ENCODE data around the gene ZNF490. TPM values are rescaled to one million over a fixed set of nuclear protein-coding genes. Genes with fewer than 3 reads are reported as not detected.
"Not testable (repeated sequence)": the region's sequence is repeated elsewhere in the genome, so short reads cannot be mapped to it uniquely, and the experiment has no call there.

Gene ZNF490
- total RNA-seq, 8 experiments from 2014 or later = 6.0 to 11.1 (median 7.3) TPM

- Histone ChIP-seq H3K27ac (no peak overlapping the region), H3K4me1 (replicated peaks in 1 of 2) (peaks cover 0 to 2% of the 10 kb centered on the region in 2 donors), H3K4me3 (no peak overlapping the region)
- 77 to 100% (median 80%) methylated on average over 1 to 8 of the region's 13 CpGs; no CpG with 5 or more reads in 5 of the 10 experiments for whole genome bisulfite sequencing, 10 experiments
- ATAC-seq (replicated peaks in 6 of 8) = no peak
- in situ Hi-C loops (cut with MboI; ENCODE audit: low pct_unique_long_range_greater_than_20kb in 2 of 9, low sequenced_read_pairs in 9 of 9, unreplicated experiment in 9 of 9) = no loop called here
These were observed 30.8 kb upstream of the ZNF490 start for GRCh38 chr19:12641456-12641855.

DNA sequence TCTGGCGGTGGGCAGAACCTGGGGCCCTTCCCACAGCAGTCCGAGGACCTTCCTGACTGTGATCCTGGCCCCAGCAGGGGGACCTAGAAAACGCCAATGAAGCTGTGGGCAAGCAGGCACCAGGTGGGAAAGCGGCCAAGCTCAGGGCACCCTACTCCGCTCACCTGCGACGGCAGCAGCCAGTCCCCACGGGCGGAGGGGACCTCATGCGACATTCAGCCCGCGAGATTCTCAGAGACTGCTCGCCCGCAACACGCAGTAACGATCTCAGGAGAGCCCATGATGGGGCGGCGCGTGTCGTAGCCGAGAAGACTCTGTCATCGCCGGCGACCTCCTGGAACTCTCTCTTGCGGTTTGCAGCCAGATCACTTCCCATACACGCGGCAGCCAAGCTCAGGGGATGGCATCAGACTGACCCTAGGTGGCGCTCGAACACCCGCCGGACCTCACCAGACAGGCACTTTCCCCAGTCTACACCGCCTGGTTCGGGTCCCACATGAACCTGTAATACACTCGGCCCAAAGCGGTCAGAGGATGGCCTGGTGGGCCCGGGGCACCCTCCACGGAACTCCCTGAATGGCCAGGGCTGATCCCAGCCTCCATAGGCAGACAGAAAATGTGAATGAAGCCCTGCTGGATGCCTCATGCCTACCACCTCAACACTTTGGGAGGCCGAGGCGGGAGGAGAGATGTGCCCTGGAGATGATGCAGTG is 29.4 kb upstream of the ZNF490 start:
- H3K4me3 ChIP-seq = no peak overlapping the region
- 7 to 40% (median 20%) methylated on average over 1 to 21 of the region's 39 CpGs; no CpG with 5 or more reads in 3 of the 10 experiments for WGBS, 10 experiments
- ATAC-seq (replicated peaks in 6 of 8) = peak; percentile 85 to 98 (median 90)
- H3K27ac ChIP-seq = peak overlapping the region in 1 of 2 donors; percentile 7
- in situ Hi-C loops (cut with MboI; ENCODE audit: low pct_unique_long_range_greater_than_20kb in 2 of 9, low sequenced_read_pairs in 9 of 9, unreplicated experiment in 9 of 9) = no loop called here
- H3K4me1 ChIP-seq (replicated peaks in 1 of 2) = peaks cover 0 to 2% of the 10 kb centered on the region in 2 donors

DNA sequence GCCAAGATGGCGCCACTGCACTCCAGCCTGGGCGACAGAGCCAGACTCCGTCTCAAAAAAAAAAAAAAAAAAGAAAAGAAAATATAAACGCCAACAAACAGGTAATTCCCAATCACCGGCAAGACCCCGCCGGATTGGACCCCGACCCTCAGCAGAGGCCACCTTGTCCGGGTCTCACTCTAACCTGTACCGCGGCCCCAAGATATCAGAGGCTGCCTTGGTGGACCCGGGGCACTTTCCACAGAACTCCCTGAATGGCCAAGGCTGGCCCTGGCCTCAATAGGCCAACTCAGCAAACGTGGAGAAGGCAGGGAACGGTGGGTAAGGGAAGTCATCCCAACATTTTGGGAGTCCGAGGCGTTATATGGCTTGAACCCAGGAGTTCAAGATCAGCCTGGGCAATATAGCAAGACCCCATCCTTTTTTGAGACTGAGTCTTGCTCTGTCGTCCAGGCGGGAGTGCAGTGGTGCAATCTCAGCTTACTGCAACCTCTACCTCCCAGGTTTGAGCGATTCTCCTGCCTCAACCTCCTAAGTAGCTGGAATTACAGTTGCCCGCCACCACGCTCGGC is 28.1 kb upstream of the ZNF490 start:
- 85 to 100% (median 92%) methylated on average over 4 to 18 of the region's 22 CpGs; no CpG with 5 or more reads in 2 of the 10 experiments for WGBS, 10 experiments
- in situ Hi-C loops (cut with MboI; ENCODE audit: low pct_unique_long_range_greater_than_20kb in 2 of 9, low sequenced_read_pairs in 9 of 9, unreplicated experiment in 9 of 9) = no loop called here
- no peak overlapping the region for H3K27ac ChIP-seq
- H3K4me3 ChIP-seq = no peak overlapping the region
- peaks cover 0 to 2% of the 10 kb centered on the region in 2 donors for H3K4me1 ChIP-seq (replicated peaks in 1 of 2)
- ATAC-seq (replicated peaks in 6 of 8) = no peak

DNA sequence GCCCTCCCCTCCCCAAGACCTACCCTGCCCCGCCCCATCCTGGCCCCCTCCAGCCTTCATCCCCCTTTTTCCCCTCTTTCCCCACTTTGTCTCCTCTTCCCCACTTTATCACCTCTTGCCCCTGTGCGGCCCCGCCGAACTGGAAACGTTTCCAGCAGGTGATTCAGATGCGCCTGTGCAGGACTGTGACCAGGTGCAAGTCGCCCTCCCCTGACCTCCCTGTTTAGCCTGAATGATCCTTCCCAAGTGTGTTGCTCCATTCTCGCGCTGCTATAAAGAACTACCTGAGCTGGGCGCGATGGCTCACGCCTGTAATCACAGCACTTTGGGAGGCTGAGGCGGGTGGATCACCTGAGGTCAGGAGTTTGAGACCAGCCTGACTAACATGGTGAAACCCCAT is 26.0 kb upstream of the ZNF490 start:
- Histone ChIP-seq H3K4me1 (replicated peaks in 1 of 2) (peaks cover 0 to 2% of the 10 kb centered on the region in 2 donors), H3K27ac (no peak overlapping the region), H3K4me3 (no peak overlapping the region)
- in situ Hi-C loops (cut with MboI; ENCODE audit: low pct_unique_long_range_greater_than_20kb in 2 of 9, low sequenced_read_pairs in 9 of 9, unreplicated experiment in 9 of 9) = no loop called here
- WGBS, 10 experiments = 80 to 84% methylated on average over 1 to 5 of the region's 13 CpGs; no CpG with 5 or more reads in 8 of the 10 experiments
- no peak for ATAC-seq (replicated peaks in 6 of 8)

GRCh38 chr19:12629215-12629614 is 18.6 kb upstream of the ZNF490 start:
- Histone ChIP-seq H3K4me3 (no peak overlapping the region), H3K4me1 (replicated peaks in 1 of 2) (no peaks in the 10 kb centered on the region), H3K27ac (no peak overlapping the region)
- no peak for ATAC-seq (replicated peaks in 6 of 8)
- in situ Hi-C loops (cut with MboI; ENCODE audit: low pct_unique_long_range_greater_than_20kb in 2 of 9, low sequenced_read_pairs in 9 of 9, unreplicated experiment in 9 of 9) = no loop called here
- 90 to 100% (median 100%) methylated on average over 1 to 7 of the region's 7 CpGs for WGBS, 10 experiments

GRCh38 chr19:12628040-12629022 is 17.7 kb upstream of the ZNF490 start:
- no peak overlapping the region for H3K27ac ChIP-seq
- 94 to 99% (median 97%) methylated on average over 5 to 17 of the region's 17 CpGs for WGBS, 10 experiments
- ATAC-seq (replicated peaks in 6 of 8) = no peak
- in situ Hi-C loops (cut with MboI; ENCODE audit: low pct_unique_long_range_greater_than_20kb in 2 of 9, low sequenced_read_pairs in 9 of 9, unreplicated experiment in 9 of 9) = no loop called here
- H3K4me3 ChIP-seq = no peak overlapping the region
- H3K4me1 ChIP-seq (replicated peaks in 1 of 2) = no peaks in the 10 kb centered on the region

DNA sequence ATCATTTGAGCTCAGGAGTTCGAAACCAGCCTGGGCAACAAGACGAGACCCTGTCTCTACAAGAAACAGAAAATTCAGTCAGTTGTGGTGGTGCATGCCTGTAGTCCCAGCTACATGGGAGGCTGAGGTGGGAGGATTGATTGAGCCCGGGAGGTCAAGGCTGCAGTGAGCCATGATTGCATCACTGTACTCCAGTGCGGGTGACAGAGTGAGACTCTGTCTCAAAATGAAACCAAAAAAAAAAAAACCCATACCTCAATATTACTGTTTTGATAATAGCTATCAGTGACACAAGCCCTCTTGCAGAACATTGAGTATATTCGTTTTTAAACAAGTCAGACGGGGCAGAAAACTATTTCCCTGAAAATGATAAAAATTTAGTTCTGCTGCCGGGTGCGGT is 16.3 kb upstream of the ZNF490 start:
- in situ Hi-C loops (cut with MboI; ENCODE audit: low pct_unique_long_range_greater_than_20kb in 2 of 9, low sequenced_read_pairs in 9 of 9, unreplicated experiment in 9 of 9) = no loop called here
- H3K4me3 ChIP-seq = no peak overlapping the region
- WGBS, 10 experiments = 76 to 100% (median 97%) methylated on average over 2 to 8 of the region's 8 CpGs
- no peak for ATAC-seq (replicated peaks in 6 of 8)
- H3K4me1 ChIP-seq (replicated peaks in 1 of 2) = no peaks in the 10 kb centered on the region
- H3K27ac ChIP-seq = no peak overlapping the region

- no peak for ATAC-seq (replicated peaks in 6 of 8)
- in situ Hi-C loops (cut with MboI; ENCODE audit: low pct_unique_long_range_greater_than_20kb in 2 of 9, low sequenced_read_pairs in 9 of 9, unreplicated experiment in 9 of 9) = no loop called here
- no peak overlapping the region for H3K4me3 ChIP-seq
- H3K4me1 ChIP-seq (replicated peaks in 1 of 2) = no peaks in the 10 kb centered on the region
- H3K27ac ChIP-seq = no peak overlapping the region
- 60 to 100% (median 75%) methylated on average over 1 to 4 of the region's 4 CpGs; no CpG with 5 or more reads in 1 of the 10 experiments for WGBS, 10 experiments
These were observed 12.9 kb upstream of the ZNF490 start for GRCh38 chr19:12623361-12624031.

DNA sequence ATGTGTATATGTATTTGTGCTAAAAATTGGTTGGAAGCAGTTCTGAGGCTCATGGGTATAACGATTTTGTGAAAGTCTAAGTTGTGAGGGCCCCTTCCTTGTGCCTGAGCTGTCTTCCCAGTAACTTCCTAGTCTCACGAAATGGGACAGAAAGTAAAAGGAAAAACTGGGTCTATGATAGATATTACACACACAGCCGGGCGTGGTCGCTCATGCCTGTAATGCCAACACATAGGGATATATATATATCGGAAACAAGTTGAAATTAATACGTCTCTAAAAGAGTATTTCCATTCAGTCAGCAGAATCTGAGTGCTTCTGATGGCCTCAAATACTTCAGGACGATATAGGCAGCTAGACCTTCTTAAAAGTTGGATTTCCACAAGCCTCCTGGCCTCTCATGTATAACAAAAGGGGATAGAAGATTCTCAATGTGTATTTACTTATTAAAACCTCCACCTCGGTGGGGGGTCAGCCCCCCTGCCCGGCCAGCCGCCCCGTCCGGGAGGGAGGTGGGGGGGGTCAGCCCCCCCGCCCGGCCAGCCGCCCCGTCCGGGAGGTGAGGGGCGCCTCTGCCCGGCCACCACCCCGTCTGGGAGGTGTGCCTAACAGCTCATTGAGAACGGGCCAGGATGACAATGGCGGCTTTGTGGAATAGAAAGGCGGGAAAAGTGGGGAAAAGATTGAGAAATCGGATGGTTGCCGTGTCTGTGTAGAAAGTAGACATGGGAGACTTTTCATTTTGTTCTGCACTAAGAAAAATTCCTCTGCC is 10.8 kb upstream of the ZNF490 start:
- WGBS, 10 experiments = 94 to 100% (median 98%) methylated on average over 1 to 8 of the region's 26 CpGs; no CpG with 5 or more reads in 2 of the 10 experiments
- in situ Hi-C loops (cut with MboI; ENCODE audit: low pct_unique_long_range_greater_than_20kb in 2 of 9, low sequenced_read_pairs in 9 of 9, unreplicated experiment in 9 of 9); H3K4me1 ChIP-seq (replicated peaks in 1 of 2); H3K27ac ChIP-seq; H3K4me3 ChIP-seq; ATAC-seq (replicated peaks in 6 of 8): not testable (repeated sequence)

DNA sequence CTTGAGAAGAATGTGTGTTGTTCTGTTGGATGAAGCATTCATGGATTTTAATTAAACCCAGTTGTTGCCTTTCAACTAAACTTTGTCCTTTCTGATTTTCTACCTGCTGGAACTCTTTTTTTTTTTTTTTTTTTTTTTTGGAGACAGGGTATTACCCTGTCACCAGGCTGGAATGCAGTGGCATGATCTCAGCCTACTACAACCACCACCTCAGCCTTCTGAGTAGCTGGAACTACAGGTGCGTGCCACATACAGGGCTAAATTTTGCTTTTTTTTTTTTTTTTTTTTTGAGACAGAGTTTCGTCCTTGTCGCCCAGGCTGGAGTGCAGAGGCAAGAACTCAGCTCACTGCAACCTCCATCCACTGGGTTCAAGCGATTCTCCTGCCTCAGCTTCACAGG is 7.0 kb upstream of the ZNF490 start:
- in situ Hi-C loops (cut with MboI; ENCODE audit: low pct_unique_long_range_greater_than_20kb in 2 of 9, low sequenced_read_pairs in 9 of 9, unreplicated experiment in 9 of 9) = no loop called here
- 80 to 100% (median 100%) methylated on average over 1 to 4 of the region's 4 CpGs; no CpG with 5 or more reads in 1 of the 10 experiments for WGBS, 10 experiments
- H3K27ac ChIP-seq = no peak overlapping the region

GRCh38 chr19:12611361-12611699 is 717 bp upstream of the ZNF490 start:
- Histone ChIP-seq H3K4me1 (replicated peaks in 1 of 2) (peaks cover 4 to 8% of the 10 kb centered on the region in 2 donors), H3K4me3 (peak overlapping the region; percentile 68 to 92 (median 88)), H3K27ac (peak overlapping the region; percentile 92 to 95)
- peak; percentile 37 to 65 (median 45) for ATAC-seq (replicated peaks in 6 of 8)
- in situ Hi-C loops (cut with MboI; ENCODE audit: low pct_unique_long_range_greater_than_20kb in 2 of 9, low sequenced_read_pairs in 9 of 9, unreplicated experiment in 9 of 9) = no loop called here
- 0 to 8% (median 0%) methylated on average over 2 to 10 of the region's 10 CpGs; no CpG with 5 or more reads in 3 of the 10 experiments for WGBS, 10 experiments

More for the DNA sequence above, 7.0 kb upstream of the ZNF490 start:
- ATAC-seq (replicated peaks in 6 of 8) = no peak
- no peak overlapping the region for H3K4me3 ChIP-seq
- no peaks in the 10 kb centered on the region for H3K4me1 ChIP-seq (replicated peaks in 1 of 2)

- ATAC-seq (replicated peaks in 6 of 8) = no peak
- WGBS, 10 experiments = 20 to 100% (median 96%) methylated on average over 1 to 3 of the region's 3 CpGs; no CpG with 5 or more reads in 2 of the 10 experiments
- in situ Hi-C loops (cut with MboI; ENCODE audit: low pct_unique_long_range_greater_than_20kb in 2 of 9, low sequenced_read_pairs in 9 of 9, unreplicated experiment in 9 of 9) = no loop called here
These were observed 3.0 kb downstream of the ZNF490 start for GRCh38 chr19:12607631-12608030.

More at GRCh38 chr19:12607631-12608030, 3.0 kb downstream of the ZNF490 start:
- Histone ChIP-seq H3K4me1 (replicated peaks in 1 of 2) (peaks cover 4 to 8% of the 10 kb centered on the region in 2 donors), H3K27ac (no peak overlapping the region), H3K4me3 (no peak overlapping the region)

All from motor neuron (in vitro differentiated cells).